ENCODE measurements around the gene KIF6.
A peak's percentile ranks its signal among the peaks of the same experiment; 100 is the strongest.
"Not testable (repeated sequence)": the region's sequence is repeated elsewhere in the genome, so short reads cannot be mapped to it uniquely, and the experiment has no call there.

The KIF6 gene

DNA sequence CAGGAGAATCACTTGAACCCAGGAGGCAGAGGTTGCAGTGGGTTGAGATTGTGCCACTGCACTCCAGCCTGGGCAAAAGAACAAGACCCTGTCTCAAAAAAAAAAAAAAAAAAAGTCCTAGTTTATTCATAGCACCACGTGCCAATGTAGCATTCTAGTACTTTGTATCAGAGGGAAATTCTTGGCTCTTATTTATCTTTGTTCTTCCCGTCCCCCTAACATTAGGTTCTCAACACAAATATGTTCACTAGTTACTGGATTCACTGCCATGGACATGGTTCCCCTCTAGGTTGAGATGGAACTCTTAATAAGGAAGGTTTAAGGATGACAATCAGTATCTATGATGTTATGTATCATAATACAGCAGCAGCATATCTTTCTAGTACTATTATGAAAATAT lies 178.5 kb downstream of the KIF6 start:
- DNase-seq: no peak

DNA sequence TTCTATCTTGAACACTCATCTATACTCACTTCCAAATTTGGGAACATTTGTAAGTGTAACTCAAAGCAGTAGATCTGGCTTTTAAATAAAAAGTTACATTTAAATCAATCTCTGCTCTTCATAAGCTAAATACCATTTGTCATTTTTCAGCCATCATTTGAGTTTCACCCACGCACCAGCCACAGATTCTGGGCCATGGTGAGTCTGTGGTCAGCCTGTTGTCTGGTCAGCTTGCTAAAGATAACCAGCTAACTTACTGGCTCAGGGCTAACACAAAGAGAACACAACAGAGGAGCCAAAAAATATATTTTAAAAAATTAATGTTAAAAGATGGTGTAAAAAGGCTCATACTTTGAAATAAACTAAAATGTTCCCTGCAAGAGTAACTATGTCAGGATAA lies 181.3 kb downstream of the KIF6 start:
- DNase-seq: no peak

DNA sequence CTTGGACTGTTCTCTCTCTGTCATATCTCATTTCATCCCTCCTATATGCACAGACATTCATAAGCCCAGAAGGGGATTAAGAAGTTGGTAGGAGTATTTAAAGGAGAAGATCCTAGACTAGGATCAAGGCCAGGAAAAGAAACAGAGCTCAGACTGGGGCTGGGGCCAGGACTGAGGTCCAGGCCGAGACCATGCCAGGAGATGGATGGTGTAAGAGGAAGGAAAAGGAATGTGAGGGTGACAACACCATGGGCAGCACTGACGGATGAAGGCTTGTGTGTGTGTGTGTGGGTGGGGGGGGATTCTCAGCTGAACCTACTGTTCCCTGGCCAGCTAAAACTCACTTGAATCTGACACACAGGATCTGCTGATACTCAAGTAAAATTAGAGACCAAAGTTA lies 182.1 kb downstream of the KIF6 start:
- no peak for DNase-seq

DNA sequence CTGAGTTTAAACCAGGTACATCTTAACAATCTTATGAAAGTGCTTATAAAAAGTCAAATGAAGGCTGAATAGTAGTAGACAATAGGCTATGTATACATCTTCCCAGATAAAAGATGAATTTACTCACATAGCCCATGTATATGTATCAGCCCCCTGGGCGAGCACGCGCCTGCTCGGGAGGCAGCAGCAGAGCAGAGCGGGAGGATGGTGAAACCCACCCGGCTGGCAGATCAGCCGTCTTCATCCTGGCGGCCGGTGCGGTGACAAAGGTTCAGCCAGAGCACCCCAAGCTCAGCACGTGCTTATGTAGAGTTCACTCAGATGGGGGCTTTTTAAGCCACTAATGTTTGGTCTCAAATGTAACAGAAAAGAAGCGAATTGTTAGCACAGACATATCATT lies 184.8 kb downstream of the KIF6 start:
- no peak for DNase-seq

DNA sequence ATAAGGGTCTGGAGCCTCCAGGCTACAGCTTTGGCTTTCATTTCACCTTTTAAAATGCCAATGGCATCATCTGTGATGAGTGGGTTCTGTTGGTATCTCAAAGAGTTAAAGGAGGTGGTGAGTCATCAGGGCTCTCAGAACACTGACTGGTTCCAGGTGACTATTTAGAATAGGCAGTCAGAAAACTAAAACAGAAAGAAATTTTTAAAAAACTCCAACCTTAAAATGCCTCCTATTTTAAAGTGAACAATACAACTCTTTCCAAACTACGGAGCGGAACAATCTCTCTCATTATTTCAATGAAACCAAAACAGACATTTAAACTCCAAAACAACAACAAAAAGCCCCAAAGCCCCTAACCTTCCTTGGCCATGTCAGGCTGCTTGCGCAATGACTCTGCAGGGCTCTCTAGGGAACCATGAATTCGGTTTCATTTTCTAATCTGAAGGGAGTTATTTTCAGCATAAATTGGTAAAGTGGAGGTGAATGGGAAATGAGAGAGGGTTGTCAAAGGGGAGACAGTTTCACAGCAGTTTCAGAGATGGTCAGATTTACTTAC lies 194.9 kb downstream of the KIF6 start:
- no peak for DNase-seq

DNA sequence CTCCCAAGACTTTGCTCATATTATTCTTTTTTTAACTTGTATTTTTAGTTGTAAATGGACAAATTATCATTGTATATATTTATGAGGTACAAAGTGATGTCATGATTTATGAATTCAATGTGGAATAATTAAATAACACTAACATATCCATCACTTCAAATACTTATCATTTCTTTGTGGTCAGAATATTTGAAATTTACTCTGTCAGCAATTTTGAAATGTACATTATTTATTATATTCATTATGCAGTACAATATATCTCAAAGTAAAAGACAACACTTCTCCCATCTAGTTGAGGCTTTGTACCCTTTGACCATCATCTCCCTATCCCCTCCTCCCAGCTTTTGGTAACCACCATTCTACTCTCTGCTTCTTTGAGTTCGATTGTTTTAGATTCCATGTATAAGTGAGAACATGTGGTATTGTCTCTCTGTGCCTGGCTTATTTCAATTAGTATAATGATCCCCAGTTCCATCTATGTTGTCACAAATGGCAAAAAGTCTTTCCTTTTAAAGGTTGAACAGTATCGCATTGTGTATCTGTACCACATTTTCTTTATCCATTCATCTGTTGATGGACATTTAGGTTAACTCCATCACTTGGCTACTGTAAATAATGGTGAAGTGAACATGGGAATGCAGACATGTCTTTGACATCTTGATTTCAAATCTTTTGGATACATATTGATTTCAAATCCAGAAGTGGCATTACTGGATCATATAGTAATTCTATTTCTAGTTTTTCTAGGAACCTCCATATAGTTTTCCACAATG lies 197.2 kb downstream of the KIF6 start:
- no peak for DNase-seq

DNA sequence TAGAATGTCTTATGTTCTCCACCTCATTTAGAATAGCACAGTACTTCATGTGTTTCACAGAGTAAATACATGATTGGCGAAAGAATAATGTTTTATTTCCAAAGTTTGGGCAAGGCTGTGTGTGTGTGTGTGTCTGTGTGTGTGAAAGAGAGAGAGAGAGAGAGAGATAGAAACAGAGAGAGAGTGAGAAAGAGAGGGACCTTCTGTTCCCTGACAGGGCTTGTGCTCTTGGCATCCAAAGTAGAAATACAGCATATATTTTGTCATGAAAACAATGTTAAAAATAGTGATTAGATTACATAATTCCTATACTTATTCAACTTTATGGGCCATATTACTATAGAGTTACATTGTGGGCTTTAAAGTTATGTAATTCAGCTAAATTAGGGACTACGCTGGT lies 201.2 kb downstream of the KIF6 start:
- no peak for DNase-seq

DNA sequence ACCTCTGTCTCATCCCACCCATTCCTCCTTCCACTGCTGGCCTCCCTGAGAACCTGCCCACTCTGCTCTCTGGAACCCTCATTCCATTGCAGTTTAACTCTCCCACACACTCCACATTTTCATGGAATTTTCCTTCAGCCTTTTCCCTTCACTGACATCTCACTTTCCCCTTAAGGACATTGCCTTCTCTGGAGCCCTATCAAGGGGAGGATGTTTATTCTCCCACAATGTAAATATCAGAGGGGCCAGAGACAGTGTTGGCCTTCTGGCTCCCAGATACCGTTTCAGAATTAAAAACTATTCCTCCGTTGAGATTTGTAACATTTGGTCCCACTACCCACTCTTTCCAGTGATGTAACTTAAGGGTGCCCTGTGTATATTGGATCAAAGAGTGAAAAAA lies 203.2 kb downstream of the KIF6 start:
- DNase-seq: no peak

DNA sequence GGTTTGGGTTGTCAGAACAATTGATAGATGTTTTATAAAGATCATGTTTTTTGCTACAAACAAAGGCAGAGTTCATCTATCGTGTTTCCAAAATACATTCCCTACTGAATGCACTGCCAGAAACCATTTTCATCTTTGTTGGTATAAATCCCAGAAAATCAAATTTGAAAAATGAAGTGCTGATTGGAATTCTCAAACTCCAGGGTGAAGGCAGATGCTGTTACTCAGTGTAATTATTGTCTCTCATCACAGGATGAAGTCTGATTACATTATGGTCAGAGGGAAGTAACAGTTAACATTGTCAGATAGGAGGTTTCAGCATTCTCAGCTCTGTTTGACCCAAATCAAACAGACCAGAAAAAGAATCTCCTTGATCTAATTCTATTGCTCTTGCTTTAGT lies 204.3 kb downstream of the KIF6 start:
- DNase-seq: no peak

DNA sequence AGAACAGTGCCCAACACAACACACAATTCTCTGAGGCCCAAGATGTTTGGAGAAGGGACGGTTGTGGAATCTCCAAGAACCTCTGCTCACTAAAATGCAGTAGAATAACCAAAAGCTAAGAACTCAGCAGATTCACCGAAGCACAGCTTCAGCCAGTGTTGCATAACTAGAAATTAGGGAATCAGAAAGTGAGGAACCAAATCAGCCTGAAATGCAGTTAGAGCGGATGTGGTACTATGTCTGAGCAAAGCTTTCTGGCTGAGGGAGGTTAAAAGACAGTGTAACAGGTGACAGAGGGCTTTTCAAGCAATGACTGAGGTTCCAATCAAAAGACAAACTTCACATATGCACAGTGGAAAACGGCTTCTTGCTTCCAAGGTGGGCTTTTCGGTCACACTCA lies 204.8 kb downstream of the KIF6 start:
- no peak for DNase-seq

DNA sequence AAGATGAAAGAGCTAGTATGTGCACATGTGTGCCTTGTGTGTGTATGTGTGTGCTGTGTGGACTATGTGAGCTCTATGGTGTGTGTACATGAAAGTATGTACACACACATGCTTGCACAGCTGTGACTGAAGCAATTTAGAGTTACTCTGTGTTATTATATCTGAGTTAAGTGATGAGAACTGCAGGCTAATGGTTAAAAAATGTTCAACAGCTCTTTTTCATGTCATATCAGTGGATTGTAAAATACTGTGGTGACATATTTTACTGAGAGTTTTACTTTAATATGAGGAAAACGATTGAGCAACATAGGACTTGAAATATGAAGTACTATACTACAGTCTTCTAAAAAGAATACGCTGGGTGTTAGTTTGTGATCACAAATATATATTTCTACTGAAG lies 207.0 kb downstream of the KIF6 start:
- no peak for DNase-seq

DNA sequence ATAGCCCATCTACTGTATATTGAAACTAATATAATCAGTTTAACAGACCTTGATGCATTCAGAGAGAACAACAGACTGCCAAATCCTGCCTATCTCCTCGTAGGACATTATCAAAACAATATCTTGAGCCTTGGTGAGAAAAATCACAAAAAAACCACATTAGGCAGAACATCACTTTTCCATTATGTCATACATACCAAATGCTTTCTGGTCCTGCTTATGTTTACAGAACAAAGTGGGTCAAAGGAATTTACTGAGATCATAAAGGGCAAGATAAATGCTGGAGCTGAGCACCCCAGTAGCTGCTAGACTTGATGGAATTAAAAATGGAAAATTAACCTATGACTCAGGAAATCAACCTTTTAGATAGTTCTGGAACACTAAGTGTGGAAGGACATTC lies 207.5 kb downstream of the KIF6 start:
- no peak for DNase-seq

DNA sequence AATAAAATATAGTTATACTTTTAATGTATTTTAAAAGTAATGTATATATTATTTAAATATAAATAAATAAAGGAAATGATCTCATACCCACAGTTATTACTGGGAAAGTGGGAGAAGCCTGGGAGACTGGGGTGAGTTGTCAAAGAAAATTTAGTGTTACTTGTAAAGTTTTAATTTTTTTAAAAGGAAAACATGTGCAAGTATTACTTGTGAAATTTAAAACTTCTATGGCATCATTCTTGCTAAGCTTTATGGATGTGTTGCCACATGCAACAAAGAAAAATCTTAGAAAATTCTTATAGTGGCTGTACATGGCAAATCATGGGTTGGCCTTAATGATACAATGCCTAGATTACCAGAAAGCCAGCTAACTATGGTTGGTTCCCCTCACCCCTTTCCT lies 208.7 kb downstream of the KIF6 start:
- DNase-seq: no peak

DNA sequence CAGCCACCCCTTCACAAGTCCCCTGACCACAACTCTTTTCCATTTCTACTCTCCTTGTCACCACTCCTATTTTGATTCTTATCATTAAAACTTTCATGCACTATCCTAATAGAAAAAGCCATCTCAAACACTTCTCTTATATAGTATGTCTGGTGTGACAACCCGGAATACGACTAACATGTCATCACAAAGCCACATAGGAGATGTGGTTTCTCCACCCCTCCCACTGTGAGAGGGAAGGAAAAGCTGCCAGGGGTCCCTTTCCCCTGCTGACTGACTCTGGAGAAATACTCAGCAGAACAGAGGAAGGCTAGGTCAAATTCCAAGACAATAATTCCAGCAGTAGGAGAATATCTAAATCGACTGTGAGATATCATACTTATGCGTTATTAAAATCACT lies 209.7 kb downstream of the KIF6 start:
- DNase-seq: no peak

DNA sequence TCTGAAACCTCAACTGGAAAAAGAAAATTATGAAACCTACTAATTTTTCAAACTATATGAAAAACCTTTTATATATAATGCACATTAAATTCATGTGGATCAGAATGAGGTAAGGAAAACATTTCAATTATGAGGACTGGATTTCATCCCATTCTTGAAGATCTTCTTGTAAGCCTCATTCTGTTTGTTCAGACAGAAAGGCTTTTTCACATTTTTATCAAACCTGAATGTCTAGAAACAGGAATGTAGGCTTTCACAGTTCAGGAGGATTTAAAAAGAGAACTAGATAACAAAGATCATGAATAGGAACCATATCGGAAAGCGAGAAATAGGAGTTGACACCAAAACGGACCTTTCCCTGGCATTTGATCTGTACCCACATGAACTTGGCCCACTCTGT lies 210.2 kb downstream of the KIF6 start:
- no peak for DNase-seq

DNA sequence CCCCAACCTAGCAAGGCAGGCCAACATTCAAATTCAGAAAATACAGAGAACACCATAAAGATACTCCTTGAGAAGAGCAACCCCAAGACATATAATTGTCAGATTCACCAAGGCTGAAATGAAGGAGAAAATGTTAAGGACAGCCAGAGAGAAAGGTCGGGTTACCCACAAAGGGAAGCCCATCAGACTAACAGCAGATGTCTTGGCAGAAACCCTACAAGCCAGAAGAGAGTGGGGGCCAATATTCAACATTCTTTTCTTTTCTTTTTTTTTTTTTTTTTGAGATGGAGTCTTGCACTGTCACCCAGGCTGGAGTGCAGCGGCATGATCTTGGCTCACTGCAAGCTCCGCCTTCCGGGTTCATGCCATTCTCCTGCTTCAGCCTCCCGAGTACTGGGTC lies 215.4 kb downstream of the KIF6 start:
- DNase-seq: not testable (repeated sequence)

DNA sequence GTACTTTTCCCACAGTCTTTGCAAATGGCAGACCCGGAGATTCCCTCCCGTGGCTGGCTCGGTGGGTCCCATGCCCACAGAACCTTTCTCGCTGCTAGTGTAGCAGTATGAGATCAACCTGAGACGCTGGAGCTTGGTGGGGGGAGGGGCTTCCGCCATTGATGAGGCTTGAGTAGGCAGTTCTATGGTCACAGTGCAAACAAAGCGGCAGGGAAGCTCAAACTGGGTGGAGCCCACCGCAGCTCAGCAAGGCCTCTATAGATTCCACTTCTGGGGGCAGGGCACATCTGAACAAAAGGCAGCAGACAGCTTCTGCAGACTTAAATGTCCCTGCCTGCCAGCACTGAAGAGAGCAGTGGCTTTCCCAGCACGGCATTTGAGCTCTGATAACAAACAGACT lies 216.7 kb downstream of the KIF6 start:
- peak; percentile 56 for DNase-seq

DNA sequence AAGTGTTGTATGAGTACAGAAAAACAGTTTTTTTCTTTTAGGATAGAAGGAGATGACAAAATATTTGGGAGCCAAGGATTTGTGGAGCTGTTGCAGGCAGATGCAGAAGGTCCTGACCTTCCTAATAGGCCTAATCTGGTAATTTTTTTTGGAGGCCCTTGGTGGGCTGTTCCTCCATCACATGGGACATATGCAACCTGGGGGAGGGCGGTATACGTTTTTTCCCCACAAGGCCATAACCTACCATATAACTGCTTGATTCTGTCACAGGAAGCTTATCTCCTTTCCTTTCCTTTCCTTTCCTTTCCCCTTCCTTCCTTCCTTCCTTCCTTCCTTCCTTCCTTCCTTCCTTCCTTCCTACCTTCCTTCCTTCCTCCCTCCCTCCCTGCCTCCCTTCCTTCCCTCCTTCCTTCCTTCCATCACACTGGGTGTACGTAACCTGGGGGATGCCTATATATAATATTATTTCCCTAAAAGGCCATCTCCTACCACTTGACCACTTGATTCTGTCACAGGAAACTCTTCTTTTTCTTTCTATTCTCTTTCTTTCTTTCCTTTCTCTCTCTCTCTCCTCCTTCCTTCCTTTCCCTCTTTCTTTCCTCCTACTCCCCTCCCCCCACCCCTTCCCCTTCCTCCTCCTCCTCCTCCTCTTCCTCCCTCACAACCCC lies 217.7 kb downstream of the KIF6 start:
- DNase-seq: no peak

DNA sequence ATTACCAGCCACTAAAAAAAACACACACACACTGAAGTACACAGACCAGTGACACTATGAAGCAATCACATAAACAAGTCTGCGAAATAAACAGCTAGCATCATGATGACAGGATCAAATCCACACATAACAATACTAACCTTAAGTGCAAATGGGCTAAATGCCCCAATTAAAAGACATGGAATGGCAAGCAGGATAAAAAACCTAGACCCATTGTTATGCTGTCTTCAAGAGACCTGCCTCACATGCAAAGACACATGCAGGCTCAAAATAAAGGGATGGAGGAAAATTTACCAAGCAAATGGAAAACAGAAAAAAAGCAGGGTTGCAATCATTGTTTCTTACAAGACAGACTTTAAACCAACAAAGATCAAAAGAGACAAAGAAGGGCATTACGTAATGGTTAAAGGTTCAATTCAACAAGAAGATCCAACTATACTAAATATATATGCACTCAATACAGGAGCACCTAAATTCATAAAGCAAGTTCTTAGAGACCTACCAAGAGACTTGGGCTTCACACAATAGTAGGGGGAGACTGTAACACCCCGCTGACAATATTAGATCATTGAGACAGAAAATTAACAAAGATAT lies 222.7 kb downstream of the KIF6 start:
- DNase-seq: not testable (repeated sequence)

DNA sequence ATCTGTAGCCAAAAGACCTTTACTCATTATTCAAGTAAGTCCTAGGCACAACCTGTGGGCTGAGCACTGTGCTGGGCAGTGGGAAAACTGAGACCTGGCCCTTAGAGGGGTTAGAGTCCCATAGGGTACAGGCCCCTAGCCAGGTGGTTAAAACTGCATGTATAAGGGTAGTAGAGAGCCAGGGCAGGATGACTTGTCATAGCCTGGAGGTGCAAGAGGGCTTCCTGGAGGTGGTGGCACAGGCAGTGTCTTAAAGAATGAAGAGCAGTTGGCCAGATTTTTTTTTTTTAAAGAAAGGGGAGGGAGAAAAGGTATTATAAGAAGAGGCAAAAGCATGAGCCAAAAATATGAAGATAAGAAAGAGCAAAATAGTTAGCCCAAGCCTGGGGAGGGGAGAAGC lies 226.2 kb downstream of the KIF6 start:
- no peak for DNase-seq

DNA sequence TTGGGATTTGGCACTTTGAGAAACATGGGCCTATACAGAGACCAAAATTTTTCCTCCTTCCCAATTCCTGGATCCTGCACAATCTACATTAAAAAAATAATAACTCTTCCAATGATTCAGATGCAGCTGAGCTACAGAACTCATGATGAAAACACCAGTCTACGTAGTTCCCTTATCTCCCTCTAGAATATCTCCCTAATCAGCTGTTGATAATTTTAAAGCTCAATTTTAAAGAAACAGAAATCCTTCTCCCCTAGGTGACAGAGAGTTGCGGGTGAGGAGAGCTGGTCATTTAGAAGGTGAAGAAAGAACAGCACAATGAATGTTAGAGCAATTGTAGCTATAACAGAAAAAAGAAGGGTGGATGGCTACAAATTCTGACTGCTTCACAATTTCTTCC lies 227.1 kb downstream of the KIF6 start:
- no peak for DNase-seq

DNA sequence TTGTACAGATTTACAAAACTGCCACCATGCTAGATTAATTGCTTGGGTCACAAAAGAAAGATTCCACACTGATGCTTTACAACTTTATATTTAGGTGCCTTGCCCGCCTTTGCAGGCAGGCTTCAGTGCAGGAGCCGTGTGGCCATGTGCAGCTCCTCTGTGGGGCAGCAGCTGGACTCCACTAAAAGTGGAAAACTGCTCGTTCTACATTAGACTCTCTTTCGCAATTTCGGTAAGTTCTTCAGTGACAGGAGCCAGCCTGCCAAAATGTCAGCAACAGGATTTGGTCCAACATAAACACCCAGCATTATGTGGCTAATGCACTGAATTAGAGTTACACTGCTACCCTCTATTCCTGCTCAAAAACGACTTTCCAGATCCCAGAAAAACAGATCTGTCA lies 228.3 kb downstream of the KIF6 start:
- no peak for DNase-seq

DNA sequence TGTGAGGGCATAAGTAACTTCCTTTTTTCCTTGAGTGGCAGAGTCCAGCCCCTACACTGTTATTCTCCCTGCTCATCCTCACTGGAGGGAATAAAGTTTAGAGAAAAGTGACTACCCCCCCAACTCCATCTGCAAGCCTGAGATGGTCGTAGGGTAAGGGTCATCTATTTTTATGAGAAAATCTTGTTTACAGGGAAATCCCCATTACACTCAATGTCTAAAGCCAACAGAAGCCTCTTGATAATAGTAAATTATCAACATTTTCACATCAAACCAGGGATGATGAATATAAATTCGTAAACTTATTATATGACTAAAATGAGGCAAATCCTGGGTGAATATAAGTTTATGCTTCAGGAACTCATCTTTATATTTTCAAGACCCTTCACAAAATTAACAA lies 228.8 kb downstream of the KIF6 start:
- DNase-seq: no peak

DNA sequence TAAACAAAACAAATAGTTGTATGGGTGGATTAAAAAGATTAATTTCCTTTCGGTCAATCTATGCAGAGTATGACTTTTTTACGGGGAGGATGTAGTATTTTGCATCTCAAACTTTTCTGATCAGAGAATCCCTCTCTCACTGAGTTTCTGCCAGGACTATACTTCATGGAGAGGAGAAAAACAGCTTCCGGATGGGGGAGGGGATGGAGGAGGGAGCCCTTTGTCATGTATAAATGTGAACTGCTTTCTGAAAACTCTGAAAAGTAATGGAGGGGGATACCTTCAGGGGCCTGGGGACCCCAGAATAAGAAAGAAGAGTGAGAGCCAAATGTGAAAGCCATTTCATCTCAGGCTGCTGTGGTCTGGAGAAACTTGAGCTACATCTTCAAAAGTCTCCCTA lies 229.6 kb downstream of the KIF6 start:
- no peak for DNase-seq

All from NCI-H187 treated with DMSO at 0.1 percent for 48 hours (cell line).